C4-2B (cell line): ENCODE data around the gene SYT2.

ENCODE experiments used
- ZFX ChIP-seq: fragments of 450-650 bp; IDR thresholded peaks from 2 replicates; pipeline ENCODE4 v1.6.1; 2017
- TF ChIP-seq, protein P1 (sequence below): fragments of 450-650 bp; conservative IDR thresholded peaks from 2 replicates; pipeline ENCODE4 v1.5.1; 2017; ENCODE audit warnings: mild to moderate bottlenecking

DNA sequence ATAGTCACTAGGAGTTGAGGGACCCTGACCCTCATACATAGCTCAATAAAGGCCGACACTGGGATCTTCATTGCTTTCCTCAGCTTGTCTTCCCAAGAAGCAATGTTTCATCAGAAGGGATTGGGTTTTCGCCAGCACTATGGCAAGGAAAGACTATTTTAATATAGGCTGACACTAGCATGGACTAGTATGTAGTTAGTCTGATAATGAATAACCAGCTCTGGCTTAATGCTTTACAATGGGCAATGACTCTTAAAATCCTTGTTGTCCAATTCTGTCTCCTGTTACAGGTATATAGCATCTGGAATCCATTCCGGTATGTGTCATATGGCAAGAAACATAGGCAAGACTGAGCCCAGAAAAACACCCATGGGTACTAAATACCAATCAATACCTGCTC lies 15.3 kb upstream of the SYT2 start:
- TF ChIP-seq, protein P1, sequence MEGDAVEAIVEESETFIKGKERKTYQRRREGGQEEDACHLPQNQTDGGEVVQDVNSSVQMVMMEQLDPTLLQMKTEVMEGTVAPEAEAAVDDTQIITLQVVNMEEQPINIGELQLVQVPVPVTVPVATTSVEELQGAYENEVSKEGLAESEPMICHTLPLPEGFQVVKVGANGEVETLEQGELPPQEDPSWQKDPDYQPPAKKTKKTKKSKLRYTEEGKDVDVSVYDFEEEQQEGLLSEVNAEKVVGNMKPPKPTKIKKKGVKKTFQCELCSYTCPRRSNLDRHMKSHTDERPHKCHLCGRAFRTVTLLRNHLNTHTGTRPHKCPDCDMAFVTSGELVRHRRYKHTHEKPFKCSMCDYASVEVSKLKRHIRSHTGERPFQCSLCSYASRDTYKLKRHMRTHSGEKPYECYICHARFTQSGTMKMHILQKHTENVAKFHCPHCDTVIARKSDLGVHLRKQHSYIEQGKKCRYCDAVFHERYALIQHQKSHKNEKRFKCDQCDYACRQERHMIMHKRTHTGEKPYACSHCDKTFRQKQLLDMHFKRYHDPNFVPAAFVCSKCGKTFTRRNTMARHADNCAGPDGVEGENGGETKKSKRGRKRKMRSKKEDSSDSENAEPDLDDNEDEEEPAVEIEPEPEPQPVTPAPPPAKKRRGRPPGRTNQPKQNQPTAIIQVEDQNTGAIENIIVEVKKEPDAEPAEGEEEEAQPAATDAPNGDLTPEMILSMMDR: no peak
- no peak for TF ChIP-seq ZFX
